Mesangial cell (primary cell): ENCODE measurements around the gene S1PR3. TPM values are rescaled to one million over a fixed set of nuclear protein-coding genes. Genes with fewer than 3 reads are reported as not detected.

Source experiments
- total RNA-seq: library from RNA; depleted of rRNA; stranded (reverse); fragments of >200 nt; gene quantifications from 2 replicates; pipeline ENCODE4 v1.2.3, GENCODE V29; 2015

Gene S1PR3
- 3.3 and 7.2 TPM in 2 replicates for total RNA-seq

DNA sequence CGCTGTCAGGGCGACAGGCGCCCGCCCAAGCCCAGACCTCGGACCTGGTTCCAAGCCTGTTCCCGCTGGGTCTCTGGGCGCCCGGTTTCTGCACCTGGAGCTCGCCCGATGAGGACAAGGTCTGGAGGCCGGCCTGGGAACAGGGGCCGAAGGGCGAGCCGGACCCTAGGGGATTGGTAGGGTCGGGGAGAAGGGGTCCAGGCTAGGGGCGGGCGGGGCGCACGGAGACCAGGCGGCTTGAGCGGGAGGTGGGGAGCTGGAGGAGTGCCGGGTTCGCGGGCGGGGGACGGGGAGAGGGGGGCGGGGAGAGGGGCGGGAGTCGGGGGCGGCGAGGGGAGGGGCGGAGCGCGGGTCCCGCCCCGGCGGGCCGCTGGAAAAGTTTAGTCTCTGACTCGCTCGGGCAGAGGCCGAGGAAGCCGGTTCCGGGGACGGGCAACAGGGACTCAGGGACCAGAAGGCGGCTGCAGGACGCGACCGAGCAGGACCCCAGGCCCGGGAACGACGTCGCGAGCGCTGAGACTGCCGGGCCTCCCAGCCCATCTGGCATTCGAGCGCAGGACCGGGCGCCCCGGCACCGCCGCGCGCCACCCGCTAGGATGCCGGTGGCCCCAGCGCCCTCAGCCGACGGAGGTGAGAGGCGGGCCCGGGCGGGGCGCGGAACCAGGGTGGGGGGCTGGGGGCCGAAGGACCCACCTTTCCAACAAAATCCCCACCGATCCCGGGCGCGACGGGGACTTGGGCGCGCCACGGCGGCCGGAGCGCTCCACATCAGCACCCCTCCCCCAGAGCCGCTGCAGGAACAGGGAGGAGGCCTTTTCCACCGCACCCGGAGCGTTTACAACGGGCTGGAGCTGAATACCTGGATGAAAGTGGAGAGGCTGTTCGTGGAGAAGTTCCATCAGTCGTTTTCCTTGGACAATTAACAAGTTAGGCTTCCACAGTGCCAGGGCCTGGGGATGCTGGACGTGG lies at the start of gene S1PR3:
Gene S1PR3 (plus strand): TSS at position 403 of the 969 bp plus-strand sequence. CDS start 9,733 bp downstream, outside the sequence.

Other genes starting within 250 kb of the S1PR3 start
- 7.2 and 9.1 TPM in 2 replicates for gene SHC3, start 187.3 kb downstream of the S1PR3 start, total RNA-seq